ENCODE results near the gene LRRC25. TPM values are rescaled to one million over a fixed set of nuclear protein-coding genes. Genes with fewer than 3 reads are reported as not detected.
"Not testable (repeated sequence)": the region's sequence is repeated elsewhere in the genome, so short reads cannot be mapped to it uniquely, and the experiment has no call there.

LRRC25 gene
- total and polyA plus RNA-seq, 7 donors = 0.65 to 5.2 (median 2.3) TPM

GRCh38 chr19:18364826-18365528 is 32.4 kb downstream of the LRRC25 start:
- Histone ChIP-seq H3K36me3 (ENCODE audit: insufficient read depth in 1 of 2, low read depth in 1 of 2) (peaks cover 0 to 38% of the 10 kb centered on the region in 2 donors), H3K4me1 (peaks cover 8% of the 10 kb centered on the region), H3K4me3 (no peak overlapping the region), H3K27me3 (ENCODE audit: insufficient read depth in 3 of 3, low read length in 2 of 3) (no peaks in the 10 kb centered on the region), H3K27ac (peak overlapping the region; percentile 67), H3K9me3 (no peaks in the 10 kb centered on the region)
- no peak for DNase-seq
- peak; percentile 38 to 61 (median 44) for ATAC-seq
- TF ChIP-seq CTCF (IDR thresholded peaks at IDR 0.05) = no peak
- intact Hi-C loops (cut with DNase I) = no loop called here
- 35 to 46% (median 44%) methylated on average over 15 of the region's 15 CpGs for WGBS, 3 donors

GRCh38 chr19:18364277-18364825 is 33.1 kb downstream of the LRRC25 start:
- H3K4me1 ChIP-seq; H3K4me3 ChIP-seq; H3K9me3 ChIP-seq; ATAC-seq; H3K27me3 ChIP-seq (ENCODE audit: insufficient read depth in 3 of 3, low read length in 2 of 3); intact Hi-C loops (cut with DNase I); DNase-seq: not testable (repeated sequence)
- Histone ChIP-seq H3K36me3 (ENCODE audit: insufficient read depth in 1 of 2, low read depth in 1 of 2) (peaks cover 0 to 44% of the 10 kb centered on the region in 2 donors), H3K27ac (peak overlapping the region; percentile 67)
- 65 to 69% (median 67%) methylated on average over 11 of the region's 11 CpGs for WGBS, 3 donors

GRCh38 chr19:18363787-18364186 is 33.6 kb downstream of the LRRC25 start:
- WGBS, 3 donors = 72 to 79% (median 72%) methylated on average over 6 of the region's 6 CpGs
- H3K27ac ChIP-seq = no peak overlapping the region
- intact Hi-C loops (cut with DNase I) = no loop called here

GRCh38 chr19:18362934-18363542 is 34.4 kb downstream of the LRRC25 start:
- Histone ChIP-seq H3K4me3 (no peak overlapping the region), H3K9me3 (no peaks in the 10 kb centered on the region), H3K36me3 (ENCODE audit: insufficient read depth in 1 of 2, low read depth in 1 of 2) (peaks cover 0 to 57% of the 10 kb centered on the region in 2 donors), H3K4me1 (peaks cover 8% of the 10 kb centered on the region), H3K27ac (no peak overlapping the region), H3K27me3 (ENCODE audit: insufficient read depth in 3 of 3, low read length in 2 of 3) (no peaks in the 10 kb centered on the region)
- 89 to 91% (median 90%) methylated on average over 17 of the region's 17 CpGs for WGBS, 3 donors
- TF ChIP-seq CTCF (IDR thresholded peaks at IDR 0.05) = no peak
- no peak for ATAC-seq
- intact Hi-C loops (cut with DNase I) = no loop called here
- no peak for DNase-seq

More at GRCh38 chr19:18363787-18364186, 33.6 kb downstream of the LRRC25 start:
- no peaks in the 10 kb centered on the region for H3K9me3 ChIP-seq
- peaks cover 8% of the 10 kb centered on the region for H3K4me1 ChIP-seq
- ATAC-seq (no peak), DNase-seq (no peak)
- no peak for TF ChIP-seq CTCF (IDR thresholded peaks at IDR 0.05)
- no peak overlapping the region for H3K4me3 ChIP-seq
- no peaks in the 10 kb centered on the region for H3K27me3 ChIP-seq (ENCODE audit: insufficient read depth in 3 of 3, low read length in 2 of 3)
- H3K36me3 ChIP-seq (ENCODE audit: insufficient read depth in 1 of 2, low read depth in 1 of 2) = peaks cover 0 to 49% of the 10 kb centered on the region in 2 donors

- H3K9me3 ChIP-seq = no peaks in the 10 kb centered on the region
- H3K4me3 ChIP-seq = no peak overlapping the region
- H3K27ac ChIP-seq = no peak overlapping the region
- DNase-seq (no peak), ATAC-seq (no peak)
- whole genome bisulfite sequencing, 3 donors = 93 to 95% (median 94%) methylated on average over 8 of the region's 8 CpGs
- TF ChIP-seq CTCF (IDR thresholded peaks at IDR 0.05) = no peak
- no peaks in the 10 kb centered on the region for H3K27me3 ChIP-seq (ENCODE audit: insufficient read depth in 3 of 3, low read length in 2 of 3)
- H3K4me1 ChIP-seq = peaks cover 8% of the 10 kb centered on the region
- intact Hi-C loops (cut with DNase I) = no loop called here
- H3K36me3 ChIP-seq (ENCODE audit: insufficient read depth in 1 of 2, low read depth in 1 of 2) = peaks cover 0 to 71% of the 10 kb centered on the region in 2 donors
These were observed 35.8 kb downstream of the LRRC25 start for GRCh38 chr19:18361646-18362045.

Measured in psoas muscle (tissue), 8 donors.